ENCODE results near the gene ADAM22.

GRCh38 chr7:88089561-88089960 is 155.5 kb downstream of the ADAM22 start:
- TF ChIP-seq ZBTB11 (tag by site-specific recombination; conservative IDR thresholded peaks at IDR 0.05; ENCODE audit: low read depth) (no peak), CTCF (tag by site-specific recombination; IDR thresholded peaks at IDR 0.05) (no peak), ZSCAN30 (tag by site-specific recombination; IDR thresholded peaks at IDR 0.05) (no peak), HOXA7 (CRISPR knock-in tag; IDR thresholded peaks at IDR 0.05; ENCODE audit: borderline replicate concordance) (no peak), ZNF138 (tag by site-specific recombination; IDR thresholded peaks at IDR 0.05; ENCODE audit: borderline replicate concordance) (no peak), ZBTB20 (tag by site-specific recombination; IDR thresholded peaks at IDR 0.05) (no peak), ZBTB8A (tag by site-specific recombination; IDR thresholded peaks at IDR 0.05) (no peak), ZNF768 (tag by site-specific recombination; IDR thresholded peaks at IDR 0.05) (no peak), SP2 (tag by site-specific recombination; IDR thresholded peaks at IDR 0.05) (no peak)

Data from HEK293 (cell line).